Measurements from ENCODE around the gene TBC1D22A. TPM values are rescaled to one million over a fixed set of nuclear protein-coding genes. Genes with fewer than 3 reads are reported as not detected.
A peak's percentile ranks its signal among the peaks of the same experiment; 100 is the strongest.

The TBC1D22A gene
- total RNA-seq, 1 donor: 17.7 TPM

- H2AFZ ChIP-seq (ENCODE audit: low read length): no peak overlapping the region
- H4K20me1 ChIP-seq (ENCODE audit: insufficient read depth, low read length): peaks cover 3% of the 10 kb centered on the region
- no peaks in the 10 kb centered on the region for H3K4me1 ChIP-seq (ENCODE audit: insufficient read depth, low read length)
- no peaks in the 10 kb centered on the region for H3K79me2 ChIP-seq (ENCODE audit: insufficient read depth, low read length)
- TF ChIP-seq, protein P1, sequence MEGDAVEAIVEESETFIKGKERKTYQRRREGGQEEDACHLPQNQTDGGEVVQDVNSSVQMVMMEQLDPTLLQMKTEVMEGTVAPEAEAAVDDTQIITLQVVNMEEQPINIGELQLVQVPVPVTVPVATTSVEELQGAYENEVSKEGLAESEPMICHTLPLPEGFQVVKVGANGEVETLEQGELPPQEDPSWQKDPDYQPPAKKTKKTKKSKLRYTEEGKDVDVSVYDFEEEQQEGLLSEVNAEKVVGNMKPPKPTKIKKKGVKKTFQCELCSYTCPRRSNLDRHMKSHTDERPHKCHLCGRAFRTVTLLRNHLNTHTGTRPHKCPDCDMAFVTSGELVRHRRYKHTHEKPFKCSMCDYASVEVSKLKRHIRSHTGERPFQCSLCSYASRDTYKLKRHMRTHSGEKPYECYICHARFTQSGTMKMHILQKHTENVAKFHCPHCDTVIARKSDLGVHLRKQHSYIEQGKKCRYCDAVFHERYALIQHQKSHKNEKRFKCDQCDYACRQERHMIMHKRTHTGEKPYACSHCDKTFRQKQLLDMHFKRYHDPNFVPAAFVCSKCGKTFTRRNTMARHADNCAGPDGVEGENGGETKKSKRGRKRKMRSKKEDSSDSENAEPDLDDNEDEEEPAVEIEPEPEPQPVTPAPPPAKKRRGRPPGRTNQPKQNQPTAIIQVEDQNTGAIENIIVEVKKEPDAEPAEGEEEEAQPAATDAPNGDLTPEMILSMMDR (IDR thresholded peaks at IDR 0.05; ENCODE audit: extremely low read depth, low read depth, low read length): no peak
- peak; percentile 58 for DNase-seq (ENCODE audit: insufficient read length, low spot score, missing footprints)
- H3K4me2 ChIP-seq (ENCODE audit: insufficient read depth, low read length): no peak overlapping the region
- H3K9me3 ChIP-seq (ENCODE audit: low read depth, low read length): no peaks in the 10 kb centered on the region
- H3K27ac ChIP-seq (ENCODE audit: low read depth, low read length): no peak overlapping the region
- H3K36me3 ChIP-seq (ENCODE audit: insufficient read depth, low read length): no peaks in the 10 kb centered on the region
- H3K4me3 ChIP-seq (ENCODE audit: insufficient read depth, low read length): no peak overlapping the region
- H3K27me3 ChIP-seq (ENCODE audit: insufficient read depth, low read length): no peaks in the 10 kb centered on the region
Observed at GRCh38 chr22:47038206-47038835, 275.9 kb downstream of the TBC1D22A start.

GRCh38 chr22:47039356-47039755, 276.9 kb downstream of the TBC1D22A start:
- Histone ChIP-seq H3K27me3 (ENCODE audit: insufficient read depth, low read length) (no peaks in the 10 kb centered on the region), H2AFZ (ENCODE audit: low read length) (no peak overlapping the region), H3K4me2 (ENCODE audit: insufficient read depth, low read length) (no peak overlapping the region), H3K4me1 (ENCODE audit: insufficient read depth, low read length) (peaks cover 3% of the 10 kb centered on the region), H3K9me3 (ENCODE audit: low read depth, low read length) (no peaks in the 10 kb centered on the region), H4K20me1 (ENCODE audit: insufficient read depth, low read length) (peaks cover 13% of the 10 kb centered on the region), H3K27ac (ENCODE audit: low read depth, low read length) (no peak overlapping the region), H3K79me2 (ENCODE audit: insufficient read depth, low read length) (no peaks in the 10 kb centered on the region), H3K4me3 (ENCODE audit: insufficient read depth, low read length) (no peak overlapping the region), H3K36me3 (ENCODE audit: insufficient read depth, low read length) (no peaks in the 10 kb centered on the region)
- peak; percentile 18 for DNase-seq (ENCODE audit: insufficient read length, low spot score, missing footprints)
- TF ChIP-seq, protein P1 (IDR thresholded peaks at IDR 0.05; ENCODE audit: extremely low read depth, low read depth, low read length): no peak

DNA sequence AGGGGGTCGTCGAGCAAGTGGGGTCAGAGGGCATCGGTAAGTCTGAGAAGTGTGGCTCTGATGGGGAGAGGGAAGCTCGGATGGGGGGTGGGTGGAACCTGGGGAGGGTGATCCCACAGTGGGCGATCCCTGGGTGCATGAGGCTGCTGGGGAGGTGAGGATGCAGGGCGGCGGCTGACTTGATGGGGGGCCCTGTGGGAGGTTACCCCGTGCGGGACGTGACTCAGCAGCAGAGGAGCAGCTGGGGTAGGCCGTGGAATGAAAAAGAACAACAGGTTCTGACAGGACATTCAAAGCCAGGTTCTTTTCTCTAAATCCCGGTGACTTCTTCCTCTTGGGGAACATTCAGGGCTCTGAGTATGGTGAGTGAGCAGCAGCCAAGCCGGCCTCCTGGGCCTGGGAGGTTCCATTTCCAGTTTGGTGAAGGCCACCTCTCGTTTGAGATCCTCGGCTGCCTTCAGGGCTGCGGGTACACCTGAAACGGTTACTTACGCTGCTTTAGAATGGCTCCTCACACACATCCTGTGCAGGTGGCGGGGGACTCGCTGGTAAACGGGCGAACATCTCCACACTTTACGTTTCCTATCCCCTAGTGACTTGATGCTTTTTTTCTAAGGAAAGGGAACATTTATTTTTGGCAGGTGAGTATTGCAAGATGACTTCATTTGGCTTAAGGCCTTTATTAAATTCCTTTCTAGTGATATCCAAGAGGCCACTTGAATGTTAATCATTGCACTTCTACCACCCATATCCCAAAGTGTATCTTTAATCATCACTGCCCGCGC, 278.2 kb downstream of the TBC1D22A start:
- Histone ChIP-seq H3K4me3 (ENCODE audit: insufficient read depth, low read length) (no peak overlapping the region), H4K20me1 (ENCODE audit: insufficient read depth, low read length) (peaks cover 13% of the 10 kb centered on the region), H3K36me3 (ENCODE audit: insufficient read depth, low read length) (no peaks in the 10 kb centered on the region), H3K27ac (ENCODE audit: low read depth, low read length) (no peak overlapping the region), H3K4me1 (ENCODE audit: insufficient read depth, low read length) (peaks cover 3% of the 10 kb centered on the region), H3K9me3 (ENCODE audit: low read depth, low read length) (no peaks in the 10 kb centered on the region), H3K27me3 (ENCODE audit: insufficient read depth, low read length) (no peaks in the 10 kb centered on the region), H2AFZ (ENCODE audit: low read length) (no peak overlapping the region), H3K79me2 (ENCODE audit: insufficient read depth, low read length) (no peaks in the 10 kb centered on the region), H3K4me2 (ENCODE audit: insufficient read depth, low read length) (no peak overlapping the region)
- TF ChIP-seq, protein P1 (IDR thresholded peaks at IDR 0.05; ENCODE audit: extremely low read depth, low read depth, low read length): no peak
- DNase-seq (ENCODE audit: insufficient read length, low spot score, missing footprints): no peak

Data from osteoblast (primary cell).